ENCODE results near the gene AMY1C.
"Not testable (repeated sequence)": the region's sequence is repeated elsewhere in the genome, so short reads cannot be mapped to it uniquely, and the experiment has no call there.

Gene AMY1C

GRCh38 chr1:103749598-103749997 lies at the start of gene AMY1C:
TSS of gene AMY1C (plus strand) at chr1:103749898. CDS start at chr1:103750470, 572 bp downstream.
- not testable (repeated sequence) for DNase-seq (ENCODE audit: low spot score)

DNA sequence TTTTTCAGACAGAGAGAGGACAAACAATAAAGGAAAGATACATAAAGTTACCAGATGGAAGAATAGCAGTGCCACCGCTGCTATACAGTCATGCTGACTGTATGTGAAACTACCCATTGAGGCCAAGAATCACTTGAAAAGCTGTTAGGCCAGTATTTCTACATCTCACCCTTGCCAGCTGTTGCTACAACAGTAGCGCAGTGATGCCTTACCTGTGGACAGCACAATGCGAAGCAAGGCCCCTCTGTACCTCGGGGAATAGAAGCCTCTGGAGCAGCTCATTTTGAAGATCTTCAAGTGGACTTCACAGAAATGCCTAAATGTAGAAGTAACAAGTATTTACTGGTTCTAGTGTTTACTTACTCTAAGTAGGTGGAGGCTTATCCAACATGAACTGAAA lies 49.0 kb upstream of the AMY1C start:
- not testable (repeated sequence) for DNase-seq (ENCODE audit: low spot score)

DNA sequence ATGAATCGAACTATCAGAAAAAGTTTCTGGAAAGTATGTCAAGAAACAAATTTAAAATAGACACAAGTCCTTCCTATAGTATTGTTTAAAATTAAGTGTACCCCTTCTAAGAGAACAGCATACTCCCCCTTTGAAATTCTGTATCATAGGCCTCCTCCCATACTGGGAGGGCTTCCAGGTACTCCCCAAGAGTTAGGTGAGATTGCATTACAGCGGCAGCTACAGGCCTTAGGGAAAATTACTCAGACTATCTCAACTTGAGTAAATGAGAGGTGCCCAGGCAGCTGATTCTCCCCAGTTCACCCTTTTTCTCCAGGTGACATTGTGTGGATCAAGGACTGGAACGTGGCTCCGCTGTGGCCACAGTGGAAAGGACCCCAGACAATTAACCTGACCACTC lies 48.4 kb upstream of the AMY1C start:
- not testable (repeated sequence) for DNase-seq (ENCODE audit: low spot score)

DNA sequence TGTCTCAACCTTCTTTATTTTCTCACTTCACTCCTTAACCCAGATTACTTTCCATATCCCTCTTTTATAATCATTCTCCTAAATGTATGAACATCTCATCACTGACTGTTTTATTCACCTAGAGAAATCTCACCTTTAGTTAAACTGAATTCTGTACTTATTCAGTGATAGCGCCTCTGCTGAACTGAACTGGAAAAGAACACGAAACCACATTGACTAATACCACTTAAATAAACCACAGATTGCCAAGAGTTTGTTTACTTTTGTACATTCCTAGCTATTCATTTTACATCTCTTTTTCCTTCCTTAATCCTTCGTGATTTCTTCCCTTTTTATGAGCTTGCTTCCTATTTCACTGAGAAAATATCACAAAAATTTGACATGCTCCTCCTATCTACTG lies 42.0 kb upstream of the AMY1C start:
- not testable (repeated sequence) for DNase-seq (ENCODE audit: low spot score)

DNA sequence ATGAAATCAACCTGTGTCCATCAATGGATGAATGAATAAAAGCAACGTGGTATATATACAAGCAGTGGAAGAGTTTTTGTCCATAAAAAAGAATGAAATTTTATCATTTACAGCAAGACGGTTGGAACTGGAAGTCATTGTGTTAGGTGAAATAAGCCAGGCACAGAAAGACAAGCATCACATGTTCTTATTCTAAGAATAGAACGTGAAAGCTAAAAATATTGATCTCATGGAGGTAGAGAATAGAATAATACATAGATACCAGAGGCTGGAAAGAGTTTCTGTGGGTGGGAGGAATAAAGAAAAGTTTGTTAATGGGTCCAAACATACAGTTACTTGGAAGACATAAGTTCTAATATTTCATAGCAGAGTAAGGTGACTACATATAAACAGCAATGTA lies 39.3 kb upstream of the AMY1C start:
- DNase-seq (ENCODE audit: low spot score), result not testable (repeated sequence)

- not testable (repeated sequence) for DNase-seq (ENCODE audit: low spot score)
Measured at GRCh38 chr1:103717404-103717803, 32.3 kb upstream of the AMY1C start.

- not testable (repeated sequence) for DNase-seq (ENCODE audit: low spot score)
Measured at GRCh38 chr1:103721473-103721872, 28.2 kb upstream of the AMY1C start.

DNA sequence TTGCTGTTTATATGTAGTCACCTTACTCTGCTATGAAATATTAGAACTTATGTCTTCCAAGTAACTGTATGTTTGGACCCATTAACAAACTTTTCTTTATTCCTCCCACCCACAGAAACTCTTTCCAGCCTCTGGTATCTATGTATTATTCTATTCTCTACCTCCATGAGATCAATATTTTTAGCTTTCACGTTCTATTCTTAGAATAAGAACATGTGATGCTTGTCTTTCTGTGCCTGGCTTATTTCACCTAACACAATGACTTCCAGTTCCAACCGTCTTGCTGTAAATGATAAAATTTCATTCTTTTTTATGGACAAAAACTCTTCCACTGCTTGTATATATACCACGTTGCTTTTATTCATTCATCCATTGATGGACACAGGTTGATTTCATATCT lies 14.4 kb upstream of the AMY1C start:
- DNase-seq (ENCODE audit: low spot score), result not testable (repeated sequence)

DNA sequence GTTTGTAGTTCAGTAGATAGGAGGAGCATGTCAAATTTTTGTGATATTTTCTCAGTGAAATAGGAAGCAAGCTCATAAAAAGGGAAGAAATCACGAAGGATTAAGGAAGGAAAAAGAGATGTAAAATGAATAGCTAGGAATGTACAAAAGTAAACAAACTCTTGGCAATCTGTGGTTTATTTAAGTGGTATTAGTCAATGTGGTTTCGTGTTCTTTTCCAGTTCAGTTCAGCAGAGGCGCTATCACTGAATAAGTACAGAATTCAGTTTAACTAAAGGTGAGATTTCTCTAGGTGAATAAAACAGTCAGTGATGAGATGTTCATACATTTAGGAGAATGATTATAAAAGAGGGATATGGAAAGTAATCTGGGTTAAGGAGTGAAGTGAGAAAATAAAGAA lies 11.7 kb upstream of the AMY1C start:
- not testable (repeated sequence) for DNase-seq (ENCODE audit: low spot score)

DNA sequence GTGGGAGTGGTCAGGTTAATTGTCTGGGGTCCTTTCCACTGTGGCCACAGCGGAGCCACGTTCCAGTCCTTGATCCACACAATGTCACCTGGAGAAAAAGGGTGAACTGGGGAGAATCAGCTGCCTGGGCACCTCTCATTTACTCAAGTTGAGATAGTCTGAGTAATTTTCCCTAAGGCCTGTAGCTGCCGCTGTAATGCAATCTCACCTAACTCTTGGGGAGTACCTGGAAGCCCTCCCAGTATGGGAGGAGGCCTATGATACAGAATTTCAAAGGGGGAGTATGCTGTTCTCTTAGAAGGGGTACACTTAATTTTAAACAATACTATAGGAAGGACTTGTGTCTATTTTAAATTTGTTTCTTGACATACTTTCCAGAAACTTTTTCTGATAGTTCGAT lies 5.2 kb upstream of the AMY1C start:
- not testable (repeated sequence) for DNase-seq (ENCODE audit: low spot score)

- DNase-seq (ENCODE audit: low spot score), result not testable (repeated sequence)
Measured at GRCh38 chr1:103745040-103745439, 4.7 kb upstream of the AMY1C start.

DNA sequence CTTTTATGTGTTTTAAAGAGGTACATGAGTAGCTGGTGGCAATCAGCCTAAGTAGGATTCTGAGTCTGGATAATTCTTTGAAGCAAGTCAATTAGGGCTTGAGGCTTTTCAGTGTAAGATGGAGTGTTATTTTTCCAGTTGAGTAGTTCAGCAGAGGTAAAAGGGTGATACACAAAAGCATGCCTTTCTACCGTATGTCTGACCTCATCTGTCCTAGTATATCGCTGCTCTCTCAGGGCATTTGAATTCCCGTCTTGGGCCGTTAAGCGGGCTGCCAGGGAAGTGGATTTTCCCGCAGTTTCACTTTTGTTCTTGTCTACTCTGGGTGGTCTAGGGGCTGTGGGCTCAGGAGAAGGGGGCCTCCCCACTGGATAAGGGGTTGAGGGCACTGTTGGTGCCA lies 1.4 kb upstream of the AMY1C start:
- not testable (repeated sequence) for DNase-seq (ENCODE audit: low spot score)

GRCh38 chr1:103761896-103762295 lies 12.2 kb downstream of the AMY1C start:
- no peak for DNase-seq (ENCODE audit: low spot score)

- no peak for DNase-seq (ENCODE audit: low spot score)
Measured at GRCh38 chr1:103779932-103780331, 30.2 kb downstream of the AMY1C start.

DNA sequence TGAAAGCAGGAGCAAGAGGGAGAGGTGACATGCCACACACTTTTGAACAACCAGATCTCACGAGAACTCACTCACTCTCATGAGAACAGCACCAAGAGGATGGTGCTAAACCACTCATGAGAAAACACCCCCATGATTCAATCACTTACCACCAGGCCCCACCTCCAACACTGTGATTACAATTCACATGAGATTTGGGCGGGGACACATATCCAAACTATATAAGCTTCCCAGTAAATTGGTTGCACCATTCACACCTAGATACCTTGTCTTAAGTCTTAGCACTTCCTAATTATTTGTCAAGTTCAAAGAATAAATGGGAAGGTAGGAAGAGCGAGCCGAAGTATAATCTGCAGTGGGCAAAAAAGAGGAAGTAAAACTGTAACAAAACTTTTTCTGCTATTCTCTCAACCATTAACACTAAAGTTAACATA lies 34.3 kb downstream of the AMY1C start:
- DNase-seq (ENCODE audit: low spot score), result no peak

GRCh38 chr1:103788377-103788776 lies 38.7 kb downstream of the AMY1C start:
- DNase-seq (ENCODE audit: low spot score), result no peak

DNA sequence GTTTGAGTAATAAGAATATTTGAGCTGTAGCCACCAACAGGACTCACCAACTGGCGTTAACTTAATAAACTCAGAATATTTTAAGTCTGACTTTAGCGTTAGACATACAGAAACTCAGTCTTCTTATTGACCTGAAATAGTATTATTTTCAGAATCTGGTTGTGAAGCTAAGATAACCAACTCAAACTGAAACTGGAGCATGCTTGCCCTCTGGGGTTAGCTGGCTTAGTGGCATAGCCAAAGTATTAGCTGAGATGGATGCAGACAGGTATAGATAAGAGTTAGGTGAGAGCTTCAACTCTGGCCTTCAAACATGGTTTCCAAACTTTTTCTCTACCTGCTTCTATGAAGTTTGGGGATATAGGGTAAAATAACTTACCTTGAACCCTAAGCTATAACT lies 40.5 kb downstream of the AMY1C start:
- DNase-seq (ENCODE audit: low spot score), result no peak
